ENCODE measurements around the gene STAT6. TPM values are rescaled to one million over a fixed set of nuclear protein-coding genes. Genes with fewer than 3 reads are reported as not detected.

STAT6 gene
- total and polyA plus RNA-seq, 2 donors (not counting 3 experiments of a cell fraction or from before 2014, with no cell fraction given) = 136 to 147 TPM

- no peaks in the 10 kb centered on the region for H4K20me1 ChIP-seq (replicated peaks; ENCODE audit: control insufficient read depth, extremely low read depth, insufficient read depth, low read length)
- DNase-seq (ENCODE audit: low read depth, low spot score) = no peak
- BruUV-seq (replicated peaks) = no TSS peak
- no peaks in the 10 kb centered on the region for H3K9me3 ChIP-seq (replicated peaks; ENCODE audit: control insufficient read depth, insufficient read depth, low read length)
- no peak for FAIRE-seq
- H3K4me2 ChIP-seq (ENCODE audit: insufficient read depth, low read length) = no peak overlapping the region
- no peaks in the 10 kb centered on the region for H3K79me2 ChIP-seq (ENCODE audit: control insufficient read depth, insufficient read depth, low read length)
- no peak overlapping the region for H3K27ac ChIP-seq (ENCODE audit: insufficient read depth, low read depth, low read length)
- intact Hi-C loops (cut with micrococcal nuclease) (loop anchor here (2.0 to 5.0 kb wide), 2 partner anchors 19 to 112 kb away; no protein-coding TSS in a partner anchor), dilution Hi-C loops (cut with MboI; ENCODE audit: extremely low pct_ligation_motif_present, low sequenced_read_pairs) (no loop called here)
- H3K36me3 ChIP-seq (ENCODE audit: control insufficient read depth in 2 of 2, extremely low read depth in 1 of 2, insufficient read depth in 2 of 2, low read length in 2 of 2) = no peaks in the 10 kb centered on the region
- H3K27me3 ChIP-seq (ENCODE audit: control insufficient read depth in 2 of 2, insufficient read depth in 2 of 2, low read length in 2 of 2) = peaks cover 47 to 59% of the 10 kb centered on the region in 2 experiments
- ChIA-PET POLR2A (no interaction called here), CTCF (interaction anchor here (0.9 to 18.0 kb wide), 2 partner anchors 41 to 53 kb away, joined by 3 to 429 read pairs; no protein-coding TSS in a partner anchor)
- H3K4me3 ChIP-seq (replicated peaks in 1 of 3; ENCODE audit: insufficient read depth in 1 of 3, low read depth in 1 of 3, low read length in 3 of 3) = no peak overlapping the region
- H3K4me1 ChIP-seq (ENCODE audit: control insufficient read depth, extremely low read depth, insufficient read depth, low read length) = peaks cover 4% of the 10 kb centered on the region
- no peaks in the 10 kb centered on the region for H3K9me1 ChIP-seq (replicated peaks; ENCODE audit: control insufficient read depth, extremely low read depth, insufficient read depth, low read length)
- TF ChIP-seq MAX (IDR thresholded peaks at IDR 0.05; ENCODE audit: insufficient read depth, insufficient read length) = no peak
- no peak for TF ChIP-seq POLR2A (IDR thresholded peaks at IDR 0.05; ENCODE audit: low read depth, low read length)
- TF ChIP-seq POLR2AphosphoS5 (IDR thresholded peaks at IDR 0.05; ENCODE audit: insufficient read depth, low read depth, low read length) = no peak
- TF ChIP-seq CTCF (IDR thresholded peaks at IDR 0.05; ENCODE audit: extremely low read depth in 1 of 2, insufficient read depth in 1 of 2, low read depth in 1 of 2, low read length in 2 of 2) = no peak
- TF ChIP-seq EZH2 (IDR thresholded peaks at IDR 0.05; ENCODE audit: borderline replicate concordance, low read depth, low read length, severe bottlenecking) = no peak
- no peak for TF ChIP-seq FOS (IDR thresholded peaks at IDR 0.05; ENCODE audit: borderline replicate concordance, insufficient read depth, low read length)
- TF ChIP-seq GATA2 (IDR thresholded peaks at IDR 0.05; ENCODE audit: insufficient read depth, insufficient read length, low read depth, low read length) = no peak
- TF ChIP-seq JUN (IDR thresholded peaks at IDR 0.05; ENCODE audit: borderline replicate concordance, insufficient read depth, insufficient read length, low read depth) = no peak
- no peak for TF ChIP-seq MYC (IDR thresholded peaks at IDR 0.05; ENCODE audit: low read depth, low read length)
- no peak overlapping the region for H3K9ac ChIP-seq (replicated peaks; ENCODE audit: extremely low read depth, insufficient read depth, low read length)
- H2AFZ ChIP-seq (ENCODE audit: low read depth, low read length) = no peak overlapping the region
Measured at GRCh38 chr12:57129889-57130288, 18.7 kb upstream of the STAT6 start.

Measured in endothelial cell of umbilical vein (primary cell).